ENCODE results near the gene PRICKLE1. TPM values are rescaled to one million over a fixed set of nuclear protein-coding genes. Genes with fewer than 3 reads are reported as not detected.

Gene PRICKLE1
- total RNA-seq, 1 experiment from 2014 or later: 14.1 TPM

GRCh38 chr12:42612231-42612613, 22.7 kb upstream of the PRICKLE1 start:
- no TSS peak for BruUV-seq (replicated peaks)
- CTCF ChIA-PET: interaction anchor here (0.7 kb wide), 1 partner anchor 40 kb away, joined by 3 read pairs; no protein-coding TSS in a partner anchor
- DNase-seq (ENCODE audit: unreplicated experiment): no peak
- Mint-ChIP-seq H3K36me3 (ENCODE audit: insufficient read depth, unreplicated experiment) (no peaks in the 10 kb centered on the region), H3K4me3 (ENCODE audit: unreplicated experiment) (no peak overlapping the region), H3K9me3 (ENCODE audit: unreplicated experiment) (no peaks in the 10 kb centered on the region), H3K27me3 (ENCODE audit: insufficient read depth, unreplicated experiment) (no peaks in the 10 kb centered on the region), H3K27ac (ENCODE audit: low read depth, unreplicated experiment) (no peak overlapping the region), H3K4me1 (ENCODE audit: insufficient read depth, unreplicated experiment) (no peaks in the 10 kb centered on the region)
- intact Hi-C loops (cut with micrococcal nuclease): no loop called here
- POLR2A ChIA-PET: no interaction called here
- TF ChIP-seq CTCF (IDR thresholded peaks at IDR 0.05; ENCODE audit: unreplicated experiment): no peak

- ChIA-PET POLR2A (no interaction called here), CTCF (interaction anchor here (0.7 kb wide), 1 partner anchor 40 kb away, joined by 3 read pairs; no protein-coding TSS in a partner anchor)
- H3K4me1 Mint-ChIP-seq (ENCODE audit: insufficient read depth, unreplicated experiment): no peaks in the 10 kb centered on the region
- H3K4me3 Mint-ChIP-seq (ENCODE audit: unreplicated experiment): no peak overlapping the region
- H3K9me3 Mint-ChIP-seq (ENCODE audit: unreplicated experiment): no peaks in the 10 kb centered on the region
- no peak for DNase-seq (ENCODE audit: unreplicated experiment)
- H3K27ac Mint-ChIP-seq (ENCODE audit: low read depth, unreplicated experiment): no peak overlapping the region
- no peaks in the 10 kb centered on the region for H3K27me3 Mint-ChIP-seq (ENCODE audit: insufficient read depth, unreplicated experiment)
- no peak for TF ChIP-seq CTCF (IDR thresholded peaks at IDR 0.05; ENCODE audit: unreplicated experiment)
- no TSS peak for BruUV-seq (replicated peaks)
- no peaks in the 10 kb centered on the region for H3K36me3 Mint-ChIP-seq (ENCODE audit: insufficient read depth, unreplicated experiment)
- intact Hi-C loops (cut with micrococcal nuclease): no loop called here
Measured at GRCh38 chr12:42611571-42612230, 22.2 kb upstream of the PRICKLE1 start.

GRCh38 chr12:42609605-42610004, 20.1 kb upstream of the PRICKLE1 start:
- TF ChIP-seq CTCF (IDR thresholded peaks at IDR 0.05; ENCODE audit: unreplicated experiment): no peak
- no TSS peak for BruUV-seq (replicated peaks)
- intact Hi-C loops (cut with micrococcal nuclease): no loop called here
- Mint-ChIP-seq H3K27ac (ENCODE audit: low read depth, unreplicated experiment) (no peak overlapping the region), H3K27me3 (ENCODE audit: insufficient read depth, unreplicated experiment) (no peaks in the 10 kb centered on the region), H3K9me3 (ENCODE audit: unreplicated experiment) (no peaks in the 10 kb centered on the region), H3K4me1 (ENCODE audit: insufficient read depth, unreplicated experiment) (no peaks in the 10 kb centered on the region), H3K36me3 (ENCODE audit: insufficient read depth, unreplicated experiment) (no peaks in the 10 kb centered on the region), H3K4me3 (ENCODE audit: unreplicated experiment) (no peak overlapping the region)
- peak; percentile 43 for DNase-seq (ENCODE audit: unreplicated experiment)
- POLR2A ChIA-PET: no interaction called here
- CTCF ChIA-PET: interaction anchor here (1.0 kb wide), 1 partner anchor 39 kb away, joined by 5 read pairs; no protein-coding TSS in a partner anchor

GRCh38 chr12:42608196-42608825, 18.8 kb upstream of the PRICKLE1 start:
- H3K9me3 Mint-ChIP-seq (ENCODE audit: unreplicated experiment): no peaks in the 10 kb centered on the region
- no peaks in the 10 kb centered on the region for H3K36me3 Mint-ChIP-seq (ENCODE audit: insufficient read depth, unreplicated experiment)
- CTCF ChIA-PET: interaction anchor here (0.6 kb wide), 2 partner anchors 32 to 104 kb away, joined by 3 to 4 read pairs; no protein-coding TSS in a partner anchor
- intact Hi-C loops (cut with micrococcal nuclease): no loop called here
- POLR2A ChIA-PET: no interaction called here
- no peaks in the 10 kb centered on the region for H3K4me1 Mint-ChIP-seq (ENCODE audit: insufficient read depth, unreplicated experiment)
- no peak for DNase-seq (ENCODE audit: unreplicated experiment)
- H3K27me3 Mint-ChIP-seq (ENCODE audit: insufficient read depth, unreplicated experiment): no peaks in the 10 kb centered on the region
- no peak for TF ChIP-seq CTCF (IDR thresholded peaks at IDR 0.05; ENCODE audit: unreplicated experiment)
- H3K4me3 Mint-ChIP-seq (ENCODE audit: unreplicated experiment): no peak overlapping the region
- H3K27ac Mint-ChIP-seq (ENCODE audit: low read depth, unreplicated experiment): no peak overlapping the region
- BruUV-seq (replicated peaks): no TSS peak
